GM12878 (cell line): ENCODE data around the gene PHACTR1. TPM values are rescaled to one million over a fixed set of nuclear protein-coding genes. Genes with fewer than 3 reads are reported as not detected.

Source experiments
- ATAC-seq: fragments of 200-7000 bp; cut with Tn5 transposase; 3 replicates; pipeline ENCODE4 v1.9.1; 2020; ENCODE audit warnings: mild to moderate bottlenecking, moderate library complexity
- BruUV-seq: library from RNA; stranded (reverse); fragments of 400-500 nt; replicated peaks from 2 replicates; lab custom pipeline; 2021; lab: Mats Ljungman, UMichigan
- CTCF ChIA-PET: fragments of 300-600 bp; sonication (Branson Sonifier 250); formaldehyde crosslinking; extraction: SDS; loops from one replicate; lab custom pipeline; 2021; ENCODE audit warnings: inconsistent platforms; lab: Yijun Ruan, JAX
- POLR2A ChIA-PET: fragments of 350-600 bp; formaldehyde crosslinking; extraction: SDS; loops from one replicate; lab custom pipeline; 2021; ENCODE audit warnings: inconsistent platforms; lab: Charles Lee
- RAD21 ChIA-PET: fragments of 300-600 bp; sonication (Branson Sonifier 250); formaldehyde crosslinking; loops from one replicate; lab custom pipeline; 2023; ENCODE audit warnings: antibody characterized with exemption; ENCODE audit not compliant: unreplicated experiment; lab: Charles Lee
- SMC1A ChIA-PET: fragments of 300-600 bp; sonication (Branson Sonifier 250); formaldehyde crosslinking; loops from one replicate; lab custom pipeline; 2023; ENCODE audit not compliant: unreplicated experiment, uncharacterized antibody; lab: Charles Lee
- DNase-seq: peaks from one replicate; pipeline ENCODE4 v3.0.0-alpha.2; 2011; ENCODE audit warnings: low read depth, low spot score
- FAIRE-seq: peaks from 3 replicates; lab custom pipeline; 2011; peaks lifted over from hg19 to GRCh38; lab: Jason Lieb, UNC
- H2AFZ ChIP-seq: 2 replicates; pipeline ENCODE4 v1.6.0; 2011; ENCODE audit warnings: low read depth, low read length, control low read depth; ENCODE audit not compliant: control insufficient read depth
- H3K27ac ChIP-seq: 2 replicates; pipeline ENCODE4 v1.5.1; 2011; ENCODE audit warnings: control low read depth; ENCODE audit not compliant: control insufficient read depth, insufficient read depth
- H3K27me3 ChIP-seq, 2 experiments: replicated peaks in 1 of 2; 2 replicates each; pipeline versions ENCODE4 v1.6.0 to v1.6.1; 2011; ENCODE audit warnings: low read length in 1 of 2; ENCODE audit not compliant: control insufficient read depth in 2 of 2, insufficient read depth in 2 of 2
- H3K36me3 ChIP-seq, 2 experiments: 2 replicates each; pipeline ENCODE4 v1.5.1; 2011; ENCODE audit warnings: low read length in 1 of 2; ENCODE audit not compliant: control insufficient read depth in 2 of 2, insufficient read depth in 2 of 2
- H3K4me1 ChIP-seq: 2 replicates; pipeline ENCODE4 v1.6.1; 2011; ENCODE audit warnings: mild to moderate bottlenecking, low read length, moderate library complexity, mixed read lengths; ENCODE audit not compliant: control insufficient read depth, insufficient read depth
- H3K4me2 ChIP-seq: 2 replicates; pipeline ENCODE4 v1.6.0; 2011; ENCODE audit warnings: control low read depth; ENCODE audit not compliant: control insufficient read depth, insufficient read depth
- H3K4me3 ChIP-seq: fragments of 200-600 bp; sonication (generic); 2 replicates; pipeline ENCODE4 v1.5.1; 2016
- H3K79me2 ChIP-seq: 2 replicates; pipeline ENCODE4 v1.6.0; 2011; ENCODE audit warnings: low read length; ENCODE audit not compliant: control insufficient read depth, insufficient read depth
- H3K9ac ChIP-seq: 2 replicates; pipeline ENCODE4 v1.8.0; 2011; ENCODE audit warnings: low read length, control low read depth, mixed read lengths; ENCODE audit not compliant: control insufficient read depth, insufficient read depth
- H3K9me3 ChIP-seq: replicated peaks from 3 replicates; pipeline ENCODE4 v1.5.1; 2011; ENCODE audit warnings: mild to moderate bottlenecking, low read length; ENCODE audit not compliant: control insufficient read depth, insufficient read depth
- H4K20me1 ChIP-seq: 2 replicates; pipeline ENCODE4 v1.6.0; 2011; ENCODE audit not compliant: control insufficient read depth, insufficient read depth
- ASH2L ChIP-seq: fragments of 300-600, 200-600 bp; sonication (generic); IDR thresholded peaks from 2 replicates; pipeline ENCODE4 v1.6.1; 2017; ENCODE audit warnings: low read depth, mild to moderate bottlenecking, borderline replicate concordance
- CBX5 ChIP-seq: sonication (generic); IDR thresholded peaks from 2 replicates; pipeline ENCODE4 v1.6.1; 2016; ENCODE audit warnings: low read depth, moderate library complexity, mild to moderate bottlenecking, inconsistent platforms
- LARP7 ChIP-seq: fragments of 450-650 bp; IDR thresholded peaks from 2 replicates; pipeline ENCODE4 v1.6.1; 2017; ENCODE audit warnings: mild to moderate bottlenecking
- PRDM15 ChIP-seq: fragments of 450-650 bp; formaldehyde crosslinking; IDR thresholded peaks from 2 replicates; pipeline ENCODE4 v1.4.0; 2020; ENCODE audit warnings: mild to moderate bottlenecking, moderate library complexity
- SMAD5 ChIP-seq: IDR thresholded peaks from 2 replicates; pipeline ENCODE4 v1.6.1; 2016; ENCODE audit warnings: antibody characterized with exemption, low read depth
- WGBS: methylation state at CpG from one replicate; pipeline ENCODE4 v1.1.6; 2016; ENCODE audit warnings: low lambda C conversion rate; ENCODE audit not compliant: insufficient replicate concordance, insufficient coverage; ENCODE audit errors: missing lambda C conversion rate; 5-methylcytosine and 5-hydroxymethylcytosine counted together
- in situ Hi-C: fragments of 300-500 bp; cut with MboI; formaldehyde crosslinking; loops from 9 replicates; pipeline ENCODE4 v1.14.3; 2018; ENCODE audit warnings: mixed read lengths
- intact Hi-C: fragments of 100-400 bp; cut with micrococcal nuclease; formaldehyde crosslinking; loops from one replicate; pipeline ENCODE4 v1.14.2; 2022; ENCODE audit not compliant: unreplicated experiment
- polyA plus RNA-seq, 11 experiments: library from polyadenylated mRNA; depleted of rRNA in 4 of 11; unstranded in 6 of 11; stranded (reverse) in 5 of 11; fragments of >200 nt; fragmentation: Nextera tagmentation in 4 of 11; fragmentation: Illumina TruSeq in 1 of 11; extraction: Ambion mirVana in 4 of 11; extraction: Trizol in 1 of 11; gene quantifications; 1 replicate in 1 of 11; 2 replicates in 10 of 11; pipeline versions ENCODE4 v1.2.1 to v1.2.3, GENCODE V29; 2011 to 2016; ENCODE audit warnings: inconsistent platforms in 2 of 11, missing spikeins in 2 of 11, low read depth in 1 of 11
- total RNA-seq, 4 experiments: library from RNA; depleted of rRNA in 3 of 4; stranded (reverse); fragments of >200 nt in 3 of 4; fragmentation: Illumina TruSeq in 1 of 4; extraction: Trizol in 1 of 4; gene quantifications; 2 replicates each; pipeline versions ENCODE4 v1.2.1 to v1.2.3, GENCODE V29; 2013 to 2021

PHACTR1 gene
- total and polyA plus RNA-seq, 10 of the 15 experiments (the other 5 are each of a cell fraction or from before 2014, with no cell fraction given), result 34.2 to 94.6 (median 62.3) TPM

DNA sequence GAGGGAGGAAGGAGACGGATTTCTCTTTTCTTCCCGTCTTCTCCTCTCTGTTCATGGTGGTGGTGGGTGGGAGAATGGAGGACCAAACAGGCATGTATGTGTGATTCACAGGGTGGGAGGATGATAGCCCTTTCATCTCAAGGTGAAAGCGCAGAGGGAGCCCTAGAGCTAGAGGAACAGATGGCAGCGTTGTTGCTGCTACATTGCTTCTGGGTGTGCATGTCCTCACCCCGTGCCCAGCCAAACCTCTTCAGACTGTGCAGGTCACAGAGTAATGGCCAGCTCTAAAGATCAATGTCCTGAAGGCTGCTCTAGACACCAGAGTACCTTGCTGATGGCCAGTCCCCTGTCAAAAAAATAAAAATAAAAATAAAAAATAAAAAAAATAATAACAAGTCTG is 310.0 kb downstream of the PHACTR1 start:
- ChIA-PET POLR2A (no interaction called here), SMC1A (no interaction called here), RAD21 (no interaction called here), CTCF (no interaction called here)
- Histone ChIP-seq H4K20me1 (no peaks in the 10 kb centered on the region), H3K79me2 (no peaks in the 10 kb centered on the region), H3K36me3 (no peaks in the 10 kb centered on the region), H2AFZ (no peak overlapping the region), H3K9ac (no peak overlapping the region), H3K27me3 (peaks cover 0 to 4% of the 10 kb centered on the region in 2 experiments; a peak in 3 of 4 replicates), H3K4me3 (no peak overlapping the region), H3K4me1 (no peaks in the 10 kb centered on the region), H3K27ac (no peak overlapping the region), H3K4me2 (no peak overlapping the region), H3K9me3 (no peaks in the 10 kb centered on the region)
- no TSS peak for BruUV-seq
- no peak for TF ChIP-seq CBX5
- no peak for TF ChIP-seq PRDM15 (CRISPR knock-in tag)
- TF ChIP-seq SMAD5, result no peak
- no peak for TF ChIP-seq ASH2L
- no peak for TF ChIP-seq LARP7
- no peak for FAIRE-seq
- in situ Hi-C loops, result no loop called here
- intact Hi-C loops, result no loop called here
- WGBS, result 14% methylated on average over 5 of the region's 5 CpGs
- no peak for ATAC-seq
- DNase-seq, result no peak
